ENCODE measurements around the gene PRSS2.

The PRSS2 gene

GRCh38 chr7:142812437-142813215, 41.9 kb downstream of the PRSS2 start:
- no peaks in the 10 kb centered on the region for H3K4me1 Mint-ChIP-seq
- H3K27me3 Mint-ChIP-seq (ENCODE audit: low read depth): peaks cover 60% of the 10 kb centered on the region
- no peaks in the 10 kb centered on the region for H3K36me3 Mint-ChIP-seq (ENCODE audit: low read depth)
- no peaks in the 10 kb centered on the region for H3K9me3 Mint-ChIP-seq
- TF ChIP-seq, protein P1, sequence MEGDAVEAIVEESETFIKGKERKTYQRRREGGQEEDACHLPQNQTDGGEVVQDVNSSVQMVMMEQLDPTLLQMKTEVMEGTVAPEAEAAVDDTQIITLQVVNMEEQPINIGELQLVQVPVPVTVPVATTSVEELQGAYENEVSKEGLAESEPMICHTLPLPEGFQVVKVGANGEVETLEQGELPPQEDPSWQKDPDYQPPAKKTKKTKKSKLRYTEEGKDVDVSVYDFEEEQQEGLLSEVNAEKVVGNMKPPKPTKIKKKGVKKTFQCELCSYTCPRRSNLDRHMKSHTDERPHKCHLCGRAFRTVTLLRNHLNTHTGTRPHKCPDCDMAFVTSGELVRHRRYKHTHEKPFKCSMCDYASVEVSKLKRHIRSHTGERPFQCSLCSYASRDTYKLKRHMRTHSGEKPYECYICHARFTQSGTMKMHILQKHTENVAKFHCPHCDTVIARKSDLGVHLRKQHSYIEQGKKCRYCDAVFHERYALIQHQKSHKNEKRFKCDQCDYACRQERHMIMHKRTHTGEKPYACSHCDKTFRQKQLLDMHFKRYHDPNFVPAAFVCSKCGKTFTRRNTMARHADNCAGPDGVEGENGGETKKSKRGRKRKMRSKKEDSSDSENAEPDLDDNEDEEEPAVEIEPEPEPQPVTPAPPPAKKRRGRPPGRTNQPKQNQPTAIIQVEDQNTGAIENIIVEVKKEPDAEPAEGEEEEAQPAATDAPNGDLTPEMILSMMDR (IDR thresholded peaks at IDR 0.05; ENCODE audit: unreplicated experiment in 3 of 3): no peak
- no peak overlapping the region for H3K27ac Mint-ChIP-seq
- H3K4me3 Mint-ChIP-seq: no peak overlapping the region

DNA sequence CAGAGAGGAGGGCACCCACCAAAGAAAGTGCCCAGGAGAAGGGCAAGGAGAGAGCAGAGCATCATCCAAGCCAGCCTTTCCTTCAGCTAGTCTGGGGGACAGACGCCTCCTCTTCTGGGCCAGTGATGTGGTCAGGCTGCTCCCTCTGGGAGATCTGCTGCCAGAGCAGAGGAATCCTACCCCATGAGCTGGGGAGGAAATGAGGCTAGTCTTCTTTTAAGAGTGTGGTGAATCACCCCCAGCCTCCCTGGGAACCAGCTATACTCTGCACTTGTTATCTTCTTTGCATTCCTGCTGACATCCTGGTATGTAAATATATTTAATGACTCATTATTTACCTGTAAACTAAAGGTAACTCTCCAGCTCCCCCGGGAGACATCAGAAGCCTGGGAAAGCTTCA, 42.5 kb downstream of the PRSS2 start:
- Mint-ChIP-seq H3K36me3 (ENCODE audit: low read depth) (no peaks in the 10 kb centered on the region), H3K27ac (no peak overlapping the region), H3K4me3 (no peak overlapping the region), H3K9me3 (no peaks in the 10 kb centered on the region), H3K27me3 (ENCODE audit: low read depth) (peaks cover 54% of the 10 kb centered on the region), H3K4me1 (no peaks in the 10 kb centered on the region)
- TF ChIP-seq, protein P1 (IDR thresholded peaks at IDR 0.05; ENCODE audit: unreplicated experiment in 3 of 3): no peak

DNA sequence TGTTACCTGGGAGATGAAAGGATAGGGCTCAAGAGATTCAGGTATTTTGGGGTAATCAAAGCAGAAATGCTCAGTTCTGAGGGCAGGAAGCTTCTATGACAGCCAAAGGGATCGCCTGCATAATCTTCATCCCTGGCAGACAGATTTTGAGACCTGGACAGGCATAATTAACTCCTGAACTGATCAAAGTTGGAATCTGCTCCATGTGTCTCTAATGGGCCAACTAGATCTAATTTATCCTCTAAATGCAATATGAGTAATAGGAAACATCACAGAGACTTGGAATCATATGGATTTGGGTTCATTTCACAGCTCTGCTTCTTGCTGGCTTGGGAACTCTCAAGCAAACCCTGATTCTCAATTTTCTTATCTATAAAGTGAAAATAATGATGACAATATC, 42.9 kb downstream of the PRSS2 start:
- Mint-ChIP-seq H3K27ac (no peak overlapping the region), H3K27me3 (ENCODE audit: low read depth) (peaks cover 50% of the 10 kb centered on the region), H3K4me3 (no peak overlapping the region), H3K4me1 (no peaks in the 10 kb centered on the region), H3K9me3 (no peaks in the 10 kb centered on the region), H3K36me3 (ENCODE audit: low read depth) (no peaks in the 10 kb centered on the region)
- TF ChIP-seq, protein P1 (IDR thresholded peaks at IDR 0.05; ENCODE audit: unreplicated experiment in 3 of 3): no peak

DNA sequence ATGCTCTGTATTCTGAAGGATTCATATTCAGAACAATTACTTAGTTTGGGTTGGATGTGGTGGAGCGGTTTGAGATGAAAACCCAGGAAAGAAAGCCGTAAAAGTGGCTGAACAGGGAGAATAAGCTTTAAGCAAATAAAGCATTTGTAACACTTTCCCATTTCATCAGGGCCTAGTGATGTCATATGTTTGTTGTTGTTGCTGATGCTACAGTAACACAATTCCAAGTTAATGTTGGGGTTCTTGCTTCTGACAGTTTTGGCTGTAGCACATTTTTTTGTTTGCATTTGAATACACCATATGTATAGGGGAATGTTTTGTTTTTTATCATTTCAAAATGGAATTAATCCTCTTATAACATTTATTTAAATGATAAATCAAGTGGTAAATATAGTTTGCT, 43.7 kb downstream of the PRSS2 start:
- Mint-ChIP-seq H3K9me3 (no peaks in the 10 kb centered on the region), H3K27me3 (ENCODE audit: low read depth) (peaks cover 46% of the 10 kb centered on the region), H3K27ac (no peak overlapping the region), H3K36me3 (ENCODE audit: low read depth) (no peaks in the 10 kb centered on the region), H3K4me3 (no peak overlapping the region), H3K4me1 (no peaks in the 10 kb centered on the region)
- TF ChIP-seq, protein P1 (IDR thresholded peaks at IDR 0.05; ENCODE audit: unreplicated experiment in 3 of 3): no peak

GRCh38 chr7:142815134-142815533, 44.4 kb downstream of the PRSS2 start:
- Mint-ChIP-seq H3K36me3 (ENCODE audit: low read depth) (no peaks in the 10 kb centered on the region), H3K27ac (no peak overlapping the region), H3K27me3 (ENCODE audit: low read depth) (peaks cover 42% of the 10 kb centered on the region), H3K4me1 (no peaks in the 10 kb centered on the region), H3K9me3 (no peaks in the 10 kb centered on the region), H3K4me3 (no peak overlapping the region)
- TF ChIP-seq, protein P1 (IDR thresholded peaks at IDR 0.05; ENCODE audit: unreplicated experiment in 3 of 3): no peak

GRCh38 chr7:142817506-142817905, 46.7 kb downstream of the PRSS2 start:
- TF ChIP-seq, protein P1 (IDR thresholded peaks at IDR 0.05; ENCODE audit: unreplicated experiment in 3 of 3): no peak
- H3K36me3 Mint-ChIP-seq (ENCODE audit: low read depth): no peaks in the 10 kb centered on the region
- no peak overlapping the region for H3K27ac Mint-ChIP-seq
- no peaks in the 10 kb centered on the region for H3K4me1 Mint-ChIP-seq
- H3K4me3 Mint-ChIP-seq: no peak overlapping the region
- peaks cover 26% of the 10 kb centered on the region for H3K27me3 Mint-ChIP-seq (ENCODE audit: low read depth)
- peaks cover 8% of the 10 kb centered on the region for H3K9me3 Mint-ChIP-seq

Data from nephron (organoid).